Stimulated activated naive CD8-positive, alpha-beta T cell treated with anti-CD3 and anti-CD28 coated beads, Interleukin-15, amount 100 ng/mL, for 72 hours (primary cell): ENCODE data around the gene XXYLT1.

ENCODE experiments used
- ATAC-seq: fragments of 150-1000 bp; cut with Tn5 transposase; 2 replicates; pipeline ENCODE4 v1.10.0; 2021; ENCODE audit warnings: mild to moderate bottlenecking, moderate library complexity
- DNase-seq, 2 donors: peaks; one replicate each; pipeline ENCODE4 v3.0.0; 2021 to 2022
- H3K27ac Mint-ChIP-seq, 2 donors: one replicate each; pipeline ENCODE4 v1.8.0; 2022; ENCODE audit warnings: mild to moderate bottlenecking in 2 of 2, mixed read lengths in 2 of 2, moderate library complexity in 2 of 2
- H3K27me3 Mint-ChIP-seq: one replicate; pipeline ENCODE4 v1.8.0; 2022; ENCODE audit warnings: mixed read lengths
- H3K4me1 Mint-ChIP-seq: one replicate; pipeline ENCODE4 v1.8.0; 2022; ENCODE audit warnings: mild to moderate bottlenecking, mixed read lengths
- H3K4me3 Mint-ChIP-seq, 2 donors: one replicate each; pipeline ENCODE4 v1.8.0; 2022; ENCODE audit warnings: mild to moderate bottlenecking in 2 of 2, mixed read lengths in 2 of 2, moderate library complexity in 1 of 2
- H3K9me3 Mint-ChIP-seq, 2 donors: one replicate each; pipeline ENCODE4 v1.8.0; 2022; ENCODE audit warnings: mixed read lengths in 2 of 2

XXYLT1 gene

DNA sequence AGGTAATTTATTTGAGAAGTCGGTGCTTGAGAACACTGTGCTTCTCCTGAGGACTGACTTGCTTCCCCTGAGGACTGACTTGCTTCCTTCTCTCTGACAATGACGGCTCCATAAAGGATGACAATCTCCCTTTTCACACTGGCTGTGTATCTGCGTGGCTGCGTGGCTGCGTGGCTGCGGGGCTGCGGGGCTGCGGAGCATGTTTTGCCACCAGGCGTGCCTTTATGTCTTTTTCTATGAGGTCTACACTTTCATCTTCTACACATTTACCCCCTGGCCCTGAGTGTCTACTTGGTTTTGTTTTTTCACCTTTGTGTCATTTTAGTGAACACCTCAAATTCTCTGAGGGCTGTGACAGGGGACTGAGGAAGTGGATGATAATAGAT, 89.9 kb downstream of the XXYLT1 start:
- no peak overlapping the region for H3K27ac Mint-ChIP-seq

GRCh38 chr3:195180490-195181112, 90.4 kb downstream of the XXYLT1 start:
- no peak overlapping the region for H3K4me3 Mint-ChIP-seq
- no peaks in the 10 kb centered on the region for H3K9me3 Mint-ChIP-seq
- peak overlapping the region in 1 of 2 donors; percentile 38 for H3K27ac Mint-ChIP-seq
- peaks cover 51% of the 10 kb centered on the region for H3K4me1 Mint-ChIP-seq
- ATAC-seq = no peak
- DNase-seq = no peak
- H3K27me3 Mint-ChIP-seq = no peaks in the 10 kb centered on the region

More for the DNA sequence above, 89.9 kb downstream of the XXYLT1 start:
- no peak overlapping the region for H3K4me3 Mint-ChIP-seq
- H3K27me3 Mint-ChIP-seq = no peaks in the 10 kb centered on the region
- peaks cover 56% of the 10 kb centered on the region for H3K4me1 Mint-ChIP-seq
- ATAC-seq (no peak), DNase-seq (no peak)
- no peaks in the 10 kb centered on the region for H3K9me3 Mint-ChIP-seq

DNA sequence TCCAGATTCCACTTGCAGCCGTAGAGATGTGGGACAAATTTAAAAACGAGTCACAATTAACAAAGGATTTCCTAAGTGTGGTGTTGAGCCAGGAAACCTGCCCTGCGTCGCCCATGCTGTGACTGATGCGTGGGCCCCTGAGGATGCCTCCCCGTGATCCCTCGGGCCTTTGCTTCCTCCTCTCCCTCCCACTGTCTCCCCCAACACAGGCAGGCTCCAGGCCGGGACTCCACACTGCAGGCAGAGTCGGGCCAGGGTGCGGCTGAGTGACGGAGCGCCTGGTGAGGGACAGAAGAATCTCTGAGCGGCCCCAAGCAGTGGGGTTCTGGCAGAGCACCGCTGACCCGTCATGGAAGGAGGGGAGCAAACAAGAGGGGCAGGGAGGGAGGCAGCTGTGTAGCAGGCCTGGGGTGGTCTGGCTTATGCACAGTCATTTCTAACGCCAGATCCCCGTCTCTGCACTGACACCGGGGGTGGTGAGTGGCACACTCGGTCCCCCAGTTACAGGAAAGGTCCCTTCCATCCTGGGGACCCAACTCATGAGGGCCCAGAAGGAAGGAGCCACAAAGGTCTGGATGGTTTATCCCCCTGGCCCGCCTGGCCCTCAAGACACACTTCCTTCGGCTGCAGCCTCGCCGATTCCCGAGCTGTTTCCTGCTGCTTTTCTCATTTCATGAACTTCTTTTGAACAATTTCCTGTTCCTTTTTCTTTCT, 91.0 kb downstream of the XXYLT1 start:
- DNase-seq (no peak), ATAC-seq (no peak)
- Mint-ChIP-seq H3K9me3 (no peaks in the 10 kb centered on the region), H3K4me1 (peaks cover 44% of the 10 kb centered on the region), H3K27me3 (no peaks in the 10 kb centered on the region), H3K27ac (peak overlapping the region in 1 of 2 donors; percentile 38), H3K4me3 (no peak overlapping the region)

DNA sequence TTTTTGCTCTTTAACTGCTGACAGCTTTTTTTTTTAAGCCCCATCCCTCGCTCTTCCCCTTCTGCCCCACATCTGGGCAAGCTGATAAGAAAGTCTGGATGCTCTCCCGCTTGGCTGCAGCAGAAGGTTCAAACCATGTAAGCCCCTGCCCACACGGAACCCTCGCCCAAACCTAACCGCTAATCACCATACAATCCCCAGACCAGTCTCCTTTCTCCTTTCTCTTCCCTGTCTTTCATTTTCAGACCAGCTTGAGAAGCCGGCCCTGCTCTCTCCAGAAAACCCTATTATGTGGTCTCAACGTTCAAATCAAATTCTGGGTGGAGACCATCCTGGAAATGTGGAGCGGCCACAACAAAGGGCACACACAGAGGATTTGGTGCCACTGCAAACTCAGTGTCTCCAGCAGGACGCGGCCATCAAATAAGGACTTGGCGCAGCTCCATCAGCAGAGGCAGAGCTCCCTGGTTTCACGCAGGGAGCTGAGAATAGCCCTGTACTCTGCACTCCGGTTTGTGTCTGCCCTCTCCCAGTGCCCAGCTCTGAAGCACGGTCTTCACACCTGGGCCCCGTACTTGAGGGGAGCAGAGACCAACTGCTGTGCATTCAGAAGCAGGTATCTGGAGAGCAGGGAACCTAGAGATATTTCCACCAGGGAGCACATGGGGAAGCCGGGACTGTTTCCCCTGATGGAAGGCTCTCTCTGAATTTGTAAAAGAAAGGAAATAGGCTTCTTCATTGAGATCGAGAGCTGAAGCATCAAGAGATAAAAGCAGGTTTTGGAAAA, 92.6 kb downstream of the XXYLT1 start:
- H3K4me1 Mint-ChIP-seq = peaks cover 28% of the 10 kb centered on the region
- H3K9me3 Mint-ChIP-seq = no peaks in the 10 kb centered on the region
- DNase-seq = no peak
- ATAC-seq = no peak
- no peak overlapping the region for H3K4me3 Mint-ChIP-seq
- H3K27ac Mint-ChIP-seq = peak overlapping the region in 1 of 2 donors; percentile 5
- no peaks in the 10 kb centered on the region for H3K27me3 Mint-ChIP-seq

GRCh38 chr3:195177422-195178123, 93.4 kb downstream of the XXYLT1 start:
- Mint-ChIP-seq H3K9me3 (no peaks in the 10 kb centered on the region), H3K27ac (no peak overlapping the region), H3K4me3 (no peak overlapping the region), H3K4me1 (peaks cover 21% of the 10 kb centered on the region), H3K27me3 (no peaks in the 10 kb centered on the region)
- DNase-seq (no peak), ATAC-seq (no peak)

GRCh38 chr3:195176776-195177175, 94.2 kb downstream of the XXYLT1 start:
- DNase-seq = no peak
- H3K27me3 Mint-ChIP-seq = no peaks in the 10 kb centered on the region
- no peak for ATAC-seq
- H3K4me1 Mint-ChIP-seq = peaks cover 13% of the 10 kb centered on the region
- no peaks in the 10 kb centered on the region for H3K9me3 Mint-ChIP-seq
- H3K4me3 Mint-ChIP-seq = no peak overlapping the region
- H3K27ac Mint-ChIP-seq = no peak overlapping the region

DNA sequence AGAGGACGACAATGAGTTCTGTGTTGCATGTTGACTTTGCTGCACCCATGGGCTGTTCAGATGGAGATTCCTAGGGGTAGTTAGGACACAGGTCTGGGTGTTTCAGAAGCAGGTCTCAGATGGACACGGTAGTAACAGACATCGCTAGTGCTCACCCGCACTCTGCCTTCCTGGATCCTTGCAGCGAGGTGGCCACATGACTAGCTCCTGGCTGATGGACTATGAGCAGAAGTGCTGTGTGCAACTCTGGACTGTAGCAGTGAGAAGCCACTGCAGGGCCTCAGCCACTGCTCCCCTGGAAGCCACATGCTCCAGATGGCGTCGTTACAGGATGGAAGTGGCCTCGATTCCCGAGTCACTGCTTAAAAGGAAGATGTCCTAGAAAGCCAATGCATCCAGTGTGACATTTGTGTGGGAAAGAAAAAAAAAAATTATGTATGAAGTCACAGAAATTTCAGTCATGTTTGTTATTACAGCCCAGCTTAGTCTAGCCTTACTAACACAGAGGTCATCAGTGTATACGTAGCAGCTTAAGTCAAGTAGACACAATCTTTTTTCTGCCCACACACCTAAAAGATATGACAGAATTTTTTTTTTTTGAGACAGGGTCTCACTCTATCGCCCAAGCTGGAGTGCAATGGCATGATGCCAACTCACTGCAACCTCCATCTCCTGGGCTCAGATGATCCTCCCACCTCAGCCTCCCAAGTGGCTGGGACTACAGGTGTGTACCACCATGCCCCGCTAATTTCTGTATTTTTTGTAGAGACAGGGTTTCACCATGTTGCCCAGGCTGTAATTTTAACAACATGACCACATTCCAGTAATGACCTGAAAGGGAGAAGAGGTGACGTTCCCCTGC, 95.3 kb downstream of the XXYLT1 start:
- Mint-ChIP-seq H3K4me1 (peaks cover 13% of the 10 kb centered on the region), H3K4me3 (no peak overlapping the region), H3K27me3 (no peaks in the 10 kb centered on the region), H3K27ac (no peak overlapping the region), H3K9me3 (no peaks in the 10 kb centered on the region)
- ATAC-seq (no peak), DNase-seq (no peak)

DNA sequence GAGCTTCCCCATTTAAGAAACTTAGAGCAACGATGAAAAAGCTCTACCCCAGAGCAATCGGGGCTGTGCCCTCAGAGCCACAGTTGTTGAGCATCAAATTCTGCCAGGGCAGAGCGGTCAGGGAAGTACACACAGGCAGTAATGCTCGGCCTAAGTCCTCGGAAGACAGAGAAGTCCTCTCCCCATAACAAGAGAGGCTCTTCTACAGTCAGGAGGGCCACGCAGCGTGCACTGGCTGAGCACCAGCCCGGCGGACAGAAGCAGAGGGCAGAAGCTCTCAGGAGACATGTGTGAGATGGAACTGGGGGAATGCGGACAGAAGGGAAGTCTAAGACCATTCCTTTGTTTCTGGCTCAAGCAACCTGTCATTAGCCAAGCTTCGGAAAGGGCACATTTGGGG, 95.9 kb downstream of the XXYLT1 start:
- H3K9me3 Mint-ChIP-seq = no peaks in the 10 kb centered on the region
- H3K27ac Mint-ChIP-seq = no peak overlapping the region
- no peak overlapping the region for H3K4me3 Mint-ChIP-seq
- H3K27me3 Mint-ChIP-seq = no peaks in the 10 kb centered on the region
- no peak for DNase-seq
- H3K4me1 Mint-ChIP-seq = peaks cover 13% of the 10 kb centered on the region
- ATAC-seq = no peak

GRCh38 chr3:195173657-195174056, 97.3 kb downstream of the XXYLT1 start:
- Mint-ChIP-seq H3K27ac (no peak overlapping the region), H3K27me3 (no peaks in the 10 kb centered on the region), H3K4me1 (peaks cover 8% of the 10 kb centered on the region), H3K4me3 (no peak overlapping the region), H3K9me3 (no peaks in the 10 kb centered on the region)
- ATAC-seq (no peak), DNase-seq (no peak)

DNA sequence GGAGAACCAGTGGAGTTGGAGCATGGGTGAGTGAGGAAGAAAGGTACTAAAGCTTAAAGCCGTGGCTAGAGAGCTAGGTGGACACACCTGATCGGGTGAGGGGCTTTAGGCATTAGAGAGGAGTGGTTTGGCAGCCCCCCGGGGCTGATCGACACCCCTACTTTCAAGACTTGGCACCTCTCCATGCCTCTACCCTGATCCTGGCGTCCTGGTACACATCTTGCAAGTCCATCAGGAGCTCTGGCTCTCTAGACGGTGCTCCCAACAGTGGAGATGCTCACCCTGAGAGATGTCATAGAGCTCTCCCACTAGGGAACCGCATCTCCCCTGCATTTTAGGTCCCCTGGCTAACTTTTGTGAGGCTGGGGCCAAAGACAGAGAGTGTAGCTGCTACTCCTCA, 98.1 kb downstream of the XXYLT1 start:
- Mint-ChIP-seq H3K4me3 (no peak overlapping the region), H3K27me3 (no peaks in the 10 kb centered on the region), H3K9me3 (no peaks in the 10 kb centered on the region), H3K4me1 (peaks cover under 1% of the 10 kb centered on the region), H3K27ac (no peak overlapping the region)
- no peak for DNase-seq
- no peak for ATAC-seq

- no peak for DNase-seq
- no peak for ATAC-seq
- Mint-ChIP-seq H3K4me1 (no peaks in the 10 kb centered on the region), H3K9me3 (no peaks in the 10 kb centered on the region), H3K4me3 (no peak overlapping the region), H3K27ac (no peak overlapping the region), H3K27me3 (no peaks in the 10 kb centered on the region)
Measured at GRCh38 chr3:195172039-195172684, 98.8 kb downstream of the XXYLT1 start.

DNA sequence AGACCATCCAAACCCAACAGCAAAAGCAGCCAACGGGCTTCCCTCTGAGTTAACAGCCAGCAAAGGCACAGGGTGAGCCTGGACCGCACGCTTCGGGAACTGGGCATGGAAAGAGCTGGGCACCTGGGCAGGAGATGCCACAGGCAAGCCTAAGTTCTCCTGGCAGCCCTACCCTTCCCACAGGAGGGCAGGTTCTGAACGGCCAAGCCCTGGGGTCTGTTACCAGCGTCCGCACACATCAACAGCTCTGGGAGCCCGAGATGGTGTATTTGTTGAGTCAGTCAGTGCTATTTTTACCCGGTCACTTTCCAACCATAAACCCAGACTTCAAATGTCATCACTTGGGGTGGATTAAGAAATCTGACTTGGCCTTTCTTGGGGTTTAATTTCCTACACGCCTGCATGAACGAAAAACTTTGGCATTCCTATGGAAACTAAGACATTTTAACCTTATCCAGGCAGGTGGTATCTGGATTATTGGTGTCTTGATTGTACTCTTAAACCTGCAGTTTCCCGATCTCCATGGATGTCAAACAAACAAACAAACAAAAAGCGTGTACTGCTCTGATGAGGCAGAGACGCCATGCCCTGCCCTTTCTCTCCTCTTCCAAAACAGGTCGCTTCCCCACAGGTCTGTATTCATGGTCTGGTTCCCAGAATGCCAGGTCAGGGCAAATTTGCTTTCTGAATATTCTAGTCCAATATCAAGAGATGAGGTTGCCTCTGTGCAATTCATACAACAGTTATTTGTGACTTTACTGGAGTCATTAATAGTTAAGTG, 99.7 kb downstream of the XXYLT1 start:
- no peak for DNase-seq
- no peaks in the 10 kb centered on the region for H3K9me3 Mint-ChIP-seq
- no peak for ATAC-seq
- H3K4me1 Mint-ChIP-seq = peaks cover 4% of the 10 kb centered on the region
- no peaks in the 10 kb centered on the region for H3K27me3 Mint-ChIP-seq
- H3K27ac Mint-ChIP-seq = no peak overlapping the region
- no peak overlapping the region for H3K4me3 Mint-ChIP-seq

- no peak for DNase-seq
- peaks cover 12% of the 10 kb centered on the region for H3K4me1 Mint-ChIP-seq
- H3K27me3 Mint-ChIP-seq = no peaks in the 10 kb centered on the region
- H3K9me3 Mint-ChIP-seq = no peaks in the 10 kb centered on the region
- no peak for ATAC-seq
- H3K4me3 Mint-ChIP-seq = no peak overlapping the region
- H3K27ac Mint-ChIP-seq = peak overlapping the region in 1 of 2 donors; percentile 64
Measured at GRCh38 chr3:195170496-195170895, 100.5 kb downstream of the XXYLT1 start.
